ENCODE data around the gene AFAP1.

Gene AFAP1

DNA sequence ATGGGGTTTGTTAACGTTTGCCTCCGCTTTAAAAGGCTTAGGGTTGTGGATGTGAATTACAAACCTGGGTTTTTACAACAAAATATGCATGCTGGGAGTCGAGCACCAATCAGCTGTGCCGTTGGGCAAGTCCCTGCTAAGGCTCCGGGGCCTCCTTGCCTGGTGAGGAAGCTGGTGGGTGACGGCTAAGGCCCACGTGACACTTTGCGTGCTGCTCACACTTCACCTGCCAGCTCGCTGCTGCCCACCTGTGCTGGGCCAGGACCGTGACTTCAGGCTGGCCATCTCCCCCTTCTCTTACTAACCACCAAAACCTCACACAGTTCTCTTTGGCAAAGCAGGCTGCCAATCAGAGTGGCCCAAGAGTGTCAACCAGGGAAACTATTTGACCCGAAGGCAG is 178.3 kb downstream of the AFAP1 start:
- Histone ChIP-seq H3K27me3 (ENCODE audit: insufficient read depth, low read length, poor library complexity, severe bottlenecking) (no peaks in the 10 kb centered on the region), H2AFZ (ENCODE audit: low read length) (no peak overlapping the region), H4K20me1 (ENCODE audit: insufficient read depth, low read length, poor library complexity, severe bottlenecking) (no peaks in the 10 kb centered on the region), H3K4me2 (ENCODE audit: low read depth, low read length, poor library complexity, severe bottlenecking) (no peak overlapping the region), H3F3A (ENCODE audit: low read depth) (no peaks in the 10 kb centered on the region), H3K9me3 (ENCODE audit: insufficient read depth, low read depth, low read length) (peaks cover 3% of the 10 kb centered on the region; the same call in 1 of the 2 replicates), H3K79me2 (ENCODE audit: insufficient read depth, low read length) (no peaks in the 10 kb centered on the region), H3K9me2 (replicated peaks; ENCODE audit: low read depth, low read length) (no peaks in the 10 kb centered on the region), H3K36me3 (ENCODE audit: insufficient read depth, low read length) (no peaks in the 10 kb centered on the region), H3K9ac (ENCODE audit: low read depth, low read length, poor library complexity, severe bottlenecking) (no peak overlapping the region), H3K4me1 (ENCODE audit: insufficient read depth, low read length, poor library complexity, severe bottlenecking) (no peaks in the 10 kb centered on the region), H3K4me3 (ENCODE audit: low read length, poor library complexity, severe bottlenecking) (no peak overlapping the region)
- TF ChIP-seq, protein P1, sequence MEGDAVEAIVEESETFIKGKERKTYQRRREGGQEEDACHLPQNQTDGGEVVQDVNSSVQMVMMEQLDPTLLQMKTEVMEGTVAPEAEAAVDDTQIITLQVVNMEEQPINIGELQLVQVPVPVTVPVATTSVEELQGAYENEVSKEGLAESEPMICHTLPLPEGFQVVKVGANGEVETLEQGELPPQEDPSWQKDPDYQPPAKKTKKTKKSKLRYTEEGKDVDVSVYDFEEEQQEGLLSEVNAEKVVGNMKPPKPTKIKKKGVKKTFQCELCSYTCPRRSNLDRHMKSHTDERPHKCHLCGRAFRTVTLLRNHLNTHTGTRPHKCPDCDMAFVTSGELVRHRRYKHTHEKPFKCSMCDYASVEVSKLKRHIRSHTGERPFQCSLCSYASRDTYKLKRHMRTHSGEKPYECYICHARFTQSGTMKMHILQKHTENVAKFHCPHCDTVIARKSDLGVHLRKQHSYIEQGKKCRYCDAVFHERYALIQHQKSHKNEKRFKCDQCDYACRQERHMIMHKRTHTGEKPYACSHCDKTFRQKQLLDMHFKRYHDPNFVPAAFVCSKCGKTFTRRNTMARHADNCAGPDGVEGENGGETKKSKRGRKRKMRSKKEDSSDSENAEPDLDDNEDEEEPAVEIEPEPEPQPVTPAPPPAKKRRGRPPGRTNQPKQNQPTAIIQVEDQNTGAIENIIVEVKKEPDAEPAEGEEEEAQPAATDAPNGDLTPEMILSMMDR (conservative IDR thresholded peaks at IDR 0.05; ENCODE audit: low read length) = no peak
- no peak for TF ChIP-seq EZH2phosphoT487 (IDR thresholded peaks at IDR 0.05; ENCODE audit: borderline replicate concordance)

DNA sequence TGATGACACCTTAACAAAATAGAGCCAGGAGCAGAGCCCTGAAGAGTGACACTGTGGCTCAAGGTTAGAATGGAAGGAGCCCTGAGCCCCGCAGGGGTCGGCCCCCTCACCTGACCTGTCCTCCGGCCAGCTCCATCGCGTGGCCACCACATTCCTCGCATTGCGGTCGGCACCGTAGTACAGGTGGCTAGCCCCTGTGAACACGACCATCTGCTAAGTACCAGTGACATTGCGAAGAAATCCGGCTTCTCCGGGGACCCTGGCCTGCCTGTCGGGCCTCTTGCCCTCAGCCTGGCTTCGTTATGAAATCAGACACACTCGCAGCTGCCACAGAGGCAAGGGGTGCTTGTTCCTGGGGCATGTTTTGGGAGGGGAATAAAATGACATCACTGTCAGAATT is 179.0 kb downstream of the AFAP1 start:
- H3K9me2 ChIP-seq (replicated peaks; ENCODE audit: low read depth, low read length) = no peaks in the 10 kb centered on the region
- H3K4me2 ChIP-seq (ENCODE audit: low read depth, low read length, poor library complexity, severe bottlenecking) = no peak overlapping the region
- H3K4me3 ChIP-seq (ENCODE audit: low read length, poor library complexity, severe bottlenecking) = no peak overlapping the region
- H3K79me2 ChIP-seq (ENCODE audit: insufficient read depth, low read length) = no peaks in the 10 kb centered on the region
- no peaks in the 10 kb centered on the region for H3K4me1 ChIP-seq (ENCODE audit: insufficient read depth, low read length, poor library complexity, severe bottlenecking)
- H3K27me3 ChIP-seq (ENCODE audit: insufficient read depth, low read length, poor library complexity, severe bottlenecking) = no peaks in the 10 kb centered on the region
- H4K20me1 ChIP-seq (ENCODE audit: insufficient read depth, low read length, poor library complexity, severe bottlenecking) = no peaks in the 10 kb centered on the region
- H3K9ac ChIP-seq (ENCODE audit: low read depth, low read length, poor library complexity, severe bottlenecking) = no peak overlapping the region
- no peaks in the 10 kb centered on the region for H3K36me3 ChIP-seq (ENCODE audit: insufficient read depth, low read length)
- TF ChIP-seq, protein P1 (conservative IDR thresholded peaks at IDR 0.05; ENCODE audit: low read length) = no peak
- TF ChIP-seq EZH2phosphoT487 (IDR thresholded peaks at IDR 0.05; ENCODE audit: borderline replicate concordance) = no peak
- H3F3A ChIP-seq (ENCODE audit: low read depth) = no peaks in the 10 kb centered on the region
- H3K9me3 ChIP-seq (ENCODE audit: insufficient read depth, low read depth, low read length) = peaks cover 3% of the 10 kb centered on the region; the same call in 1 of the 2 replicates
- H2AFZ ChIP-seq (ENCODE audit: low read length) = no peak overlapping the region

DNA sequence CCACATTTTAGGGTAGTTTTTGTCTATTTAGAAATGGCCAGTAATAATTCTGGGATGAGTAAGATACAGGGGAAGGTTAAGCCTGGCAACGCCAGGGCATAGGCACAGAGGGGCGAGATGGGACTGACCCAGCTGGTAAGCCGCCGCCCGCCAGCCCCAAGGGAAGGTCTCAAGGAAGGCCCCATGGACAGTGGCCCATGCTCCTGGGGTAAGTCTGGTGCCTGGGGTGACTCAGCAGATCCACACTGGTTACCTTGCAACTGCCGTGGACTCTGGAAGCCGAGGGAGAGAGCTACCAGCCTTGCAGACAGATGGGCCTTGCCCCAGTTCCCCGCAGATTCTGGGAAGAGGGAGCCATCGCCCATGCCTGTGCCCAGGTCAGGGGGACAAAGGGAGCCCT is 179.4 kb downstream of the AFAP1 start:
- Histone ChIP-seq H4K20me1 (ENCODE audit: insufficient read depth, low read length, poor library complexity, severe bottlenecking) (no peaks in the 10 kb centered on the region), H3K36me3 (ENCODE audit: insufficient read depth, low read length) (no peaks in the 10 kb centered on the region), H3K79me2 (ENCODE audit: insufficient read depth, low read length) (no peaks in the 10 kb centered on the region), H3K4me1 (ENCODE audit: insufficient read depth, low read length, poor library complexity, severe bottlenecking) (no peaks in the 10 kb centered on the region), H3K4me2 (ENCODE audit: low read depth, low read length, poor library complexity, severe bottlenecking) (no peak overlapping the region), H3K27me3 (ENCODE audit: insufficient read depth, low read length, poor library complexity, severe bottlenecking) (no peaks in the 10 kb centered on the region), H3K4me3 (ENCODE audit: low read length, poor library complexity, severe bottlenecking) (no peak overlapping the region), H3F3A (ENCODE audit: low read depth) (no peaks in the 10 kb centered on the region), H3K9ac (ENCODE audit: low read depth, low read length, poor library complexity, severe bottlenecking) (no peak overlapping the region), H2AFZ (ENCODE audit: low read length) (no peak overlapping the region), H3K9me2 (replicated peaks; ENCODE audit: low read depth, low read length) (no peaks in the 10 kb centered on the region), H3K9me3 (ENCODE audit: insufficient read depth, low read depth, low read length) (peaks cover 3% of the 10 kb centered on the region; the same call in 1 of the 2 replicates)
- no peak for TF ChIP-seq EZH2phosphoT487 (IDR thresholded peaks at IDR 0.05; ENCODE audit: borderline replicate concordance)
- TF ChIP-seq, protein P1 (conservative IDR thresholded peaks at IDR 0.05; ENCODE audit: low read length) = no peak

All from Loucy (cell line).